ENCODE data around the gene NATD1.

DNA sequence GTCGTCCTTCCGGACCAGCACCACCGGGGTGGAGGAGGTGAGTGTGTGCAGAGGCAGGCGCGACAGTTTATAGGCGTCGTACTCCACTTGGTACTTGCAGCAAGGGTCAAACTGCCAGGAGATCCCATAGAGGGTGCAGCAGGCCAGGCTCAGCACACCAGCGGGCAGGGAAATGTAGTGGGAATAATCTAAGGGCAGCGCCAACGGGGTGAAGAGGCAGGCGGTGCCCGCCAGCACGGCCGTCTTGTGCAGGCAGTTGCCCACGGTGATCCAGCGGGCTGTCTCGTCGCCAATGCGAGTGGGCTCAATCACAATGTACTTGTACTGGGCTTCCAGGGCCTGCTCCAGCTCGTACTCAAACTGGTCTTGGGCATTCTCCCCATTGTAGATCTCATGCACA is 54.8 kb downstream of the NATD1 start:
- TF ChIP-seq, protein P1, sequence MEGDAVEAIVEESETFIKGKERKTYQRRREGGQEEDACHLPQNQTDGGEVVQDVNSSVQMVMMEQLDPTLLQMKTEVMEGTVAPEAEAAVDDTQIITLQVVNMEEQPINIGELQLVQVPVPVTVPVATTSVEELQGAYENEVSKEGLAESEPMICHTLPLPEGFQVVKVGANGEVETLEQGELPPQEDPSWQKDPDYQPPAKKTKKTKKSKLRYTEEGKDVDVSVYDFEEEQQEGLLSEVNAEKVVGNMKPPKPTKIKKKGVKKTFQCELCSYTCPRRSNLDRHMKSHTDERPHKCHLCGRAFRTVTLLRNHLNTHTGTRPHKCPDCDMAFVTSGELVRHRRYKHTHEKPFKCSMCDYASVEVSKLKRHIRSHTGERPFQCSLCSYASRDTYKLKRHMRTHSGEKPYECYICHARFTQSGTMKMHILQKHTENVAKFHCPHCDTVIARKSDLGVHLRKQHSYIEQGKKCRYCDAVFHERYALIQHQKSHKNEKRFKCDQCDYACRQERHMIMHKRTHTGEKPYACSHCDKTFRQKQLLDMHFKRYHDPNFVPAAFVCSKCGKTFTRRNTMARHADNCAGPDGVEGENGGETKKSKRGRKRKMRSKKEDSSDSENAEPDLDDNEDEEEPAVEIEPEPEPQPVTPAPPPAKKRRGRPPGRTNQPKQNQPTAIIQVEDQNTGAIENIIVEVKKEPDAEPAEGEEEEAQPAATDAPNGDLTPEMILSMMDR (IDR thresholded peaks at IDR 0.05; ENCODE audit: poor library complexity): no peak
- TF ChIP-seq EZH2phosphoT487 (IDR thresholded peaks at IDR 0.05; ENCODE audit: low read depth, severe bottlenecking, unreplicated experiment): no peak
- TF ChIP-seq EZH2 (IDR thresholded peaks at IDR 0.05; ENCODE audit: borderline replicate concordance): no peak

All from hepatocyte (in vitro differentiated cells).